HuH-7 (cell line): Measurements from ENCODE around the gene CPEB4.

ENCODE experiments used
- DNase-seq: peaks from one replicate; pipeline ENCODE4 v3.0.0; 2011; ENCODE audit warnings: low spot score

Gene CPEB4

DNA sequence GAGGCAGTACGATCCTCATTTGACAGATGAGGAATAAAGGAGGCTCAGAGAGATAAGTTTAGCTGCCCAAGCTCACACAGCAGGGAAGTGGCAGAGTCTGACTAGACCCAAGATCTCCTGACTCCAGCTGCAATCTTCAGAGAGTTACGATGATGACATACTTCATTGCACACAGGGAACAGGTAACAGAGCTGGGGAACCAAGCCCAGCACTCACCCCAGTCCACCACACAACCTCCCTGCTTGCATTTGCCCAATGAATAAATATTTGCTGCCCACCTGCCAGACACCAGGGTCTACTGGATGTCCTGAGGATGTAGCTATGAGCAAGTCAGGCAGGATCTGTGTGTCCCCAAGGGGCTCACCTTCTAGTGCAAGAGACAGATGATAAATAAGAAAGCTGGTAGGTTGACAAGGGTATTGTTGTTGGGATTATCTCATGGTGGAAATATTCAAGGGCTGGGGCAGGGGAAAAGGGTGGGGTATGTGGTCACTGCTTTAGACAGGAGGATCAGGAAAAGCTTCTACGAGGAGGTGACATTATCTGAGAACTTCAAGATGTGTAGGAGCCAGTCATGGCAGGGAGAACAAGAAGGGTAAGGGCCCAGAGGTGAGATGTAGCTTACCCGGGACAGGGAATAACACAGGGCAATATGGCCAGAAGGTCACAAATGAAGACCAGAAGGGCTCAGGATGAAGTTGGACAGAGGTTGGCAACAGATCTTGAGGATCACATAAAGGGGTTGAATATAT lies 28.6 kb upstream of the CPEB4 start:
- no peak for DNase-seq

DNA sequence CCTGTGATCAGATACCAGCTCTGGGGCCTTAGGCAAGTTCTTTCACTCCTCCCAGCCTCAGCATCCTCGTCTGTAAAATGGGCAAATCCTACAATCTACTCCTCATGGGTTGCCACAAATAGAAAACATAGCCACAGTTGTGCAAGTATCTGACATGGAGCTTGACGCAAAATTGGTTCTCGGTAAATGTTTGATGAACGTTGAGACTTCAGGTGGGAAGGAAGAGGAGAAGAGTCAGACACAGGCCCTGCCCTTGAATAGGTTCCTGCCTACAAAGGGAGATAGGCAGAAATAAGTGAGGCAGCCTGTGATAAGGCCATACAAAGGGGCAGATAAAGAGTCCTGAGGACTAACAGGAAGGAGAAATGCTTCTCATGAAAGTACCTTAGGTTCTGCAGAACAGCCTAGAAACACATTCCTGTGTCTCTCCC lies 26.1 kb upstream of the CPEB4 start:
- no peak for DNase-seq

- no peak for DNase-seq
These were observed 24.8 kb upstream of the CPEB4 start for GRCh38 chr5:173863359-173863758.

DNA sequence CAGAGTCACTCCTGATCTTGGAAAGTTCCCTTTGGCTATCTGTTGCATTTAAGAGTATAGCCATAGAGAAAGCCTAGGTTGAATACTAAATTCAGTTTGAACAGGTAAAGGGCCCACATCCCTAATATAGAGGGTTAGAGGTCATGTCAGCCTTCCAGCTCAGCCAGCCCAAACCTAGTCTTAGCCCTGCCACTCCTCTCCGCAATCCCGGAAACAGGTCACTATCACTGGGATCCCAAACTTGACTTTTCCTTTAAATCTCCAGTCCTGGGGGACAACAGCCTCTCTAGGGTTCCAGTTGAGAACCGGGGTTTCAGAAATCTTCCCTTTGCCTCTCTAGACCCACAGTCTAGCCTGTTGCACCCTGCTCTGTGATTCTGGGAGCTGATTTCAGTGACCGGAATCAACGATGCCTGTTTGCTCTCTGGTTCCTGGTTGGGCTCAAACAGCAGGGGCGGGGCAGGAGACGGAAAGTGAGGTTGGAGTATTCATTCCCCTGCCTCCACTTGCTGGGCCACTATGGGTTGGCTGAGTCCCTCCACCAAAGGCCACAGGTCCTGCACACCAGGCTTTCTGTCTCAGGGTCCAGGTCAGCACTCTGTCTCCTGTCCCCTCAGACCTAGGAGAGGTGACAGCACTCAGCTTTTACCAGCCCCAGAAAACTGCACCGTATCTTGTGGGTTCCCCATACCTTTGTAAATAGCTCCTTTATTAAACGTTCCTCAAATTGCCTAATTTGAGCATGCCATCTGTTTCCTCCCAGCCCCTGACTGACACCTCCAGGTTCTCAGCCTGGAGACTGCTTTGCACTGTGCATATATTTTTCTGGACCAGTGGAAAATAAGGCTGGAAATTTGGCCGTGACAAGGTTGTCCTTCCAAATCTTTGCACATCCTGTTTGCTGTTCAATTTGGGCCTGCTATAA lies 23.8 kb upstream of the CPEB4 start:
- no peak for DNase-seq

DNA sequence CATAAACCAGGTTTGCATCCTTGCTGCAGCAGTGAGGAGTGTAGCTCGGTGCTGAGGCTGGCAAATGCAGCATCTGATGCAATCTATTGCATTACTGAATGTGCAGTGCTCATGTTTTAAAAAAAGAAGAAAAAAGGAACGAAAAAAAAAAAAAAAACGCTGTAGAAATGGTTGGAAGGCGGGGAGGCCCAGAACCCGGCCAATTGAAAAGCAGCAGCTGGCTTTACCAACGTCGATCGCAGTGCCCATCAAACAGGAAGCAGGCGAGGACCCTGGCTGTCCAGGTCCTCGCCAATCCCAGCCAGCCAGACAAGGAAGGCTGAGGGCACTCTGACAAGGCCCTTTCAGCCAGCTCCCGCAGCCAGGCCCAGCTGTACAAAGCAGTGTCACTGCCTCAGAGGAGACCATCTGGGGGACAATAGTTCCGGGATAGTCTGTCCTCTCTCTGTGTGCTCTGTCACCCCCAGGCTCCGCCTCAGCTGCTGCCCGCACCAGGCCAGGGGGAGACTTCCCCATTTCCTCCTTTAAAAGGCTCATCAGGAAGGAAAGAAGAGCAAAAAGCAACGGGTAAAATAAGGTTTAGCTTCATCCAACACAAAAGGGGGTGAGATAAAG lies 21.8 kb upstream of the CPEB4 start:
- DNase-seq, result no peak

GRCh38 chr5:173866858-173867679 lies 21.1 kb upstream of the CPEB4 start:
- DNase-seq, result no peak

DNA sequence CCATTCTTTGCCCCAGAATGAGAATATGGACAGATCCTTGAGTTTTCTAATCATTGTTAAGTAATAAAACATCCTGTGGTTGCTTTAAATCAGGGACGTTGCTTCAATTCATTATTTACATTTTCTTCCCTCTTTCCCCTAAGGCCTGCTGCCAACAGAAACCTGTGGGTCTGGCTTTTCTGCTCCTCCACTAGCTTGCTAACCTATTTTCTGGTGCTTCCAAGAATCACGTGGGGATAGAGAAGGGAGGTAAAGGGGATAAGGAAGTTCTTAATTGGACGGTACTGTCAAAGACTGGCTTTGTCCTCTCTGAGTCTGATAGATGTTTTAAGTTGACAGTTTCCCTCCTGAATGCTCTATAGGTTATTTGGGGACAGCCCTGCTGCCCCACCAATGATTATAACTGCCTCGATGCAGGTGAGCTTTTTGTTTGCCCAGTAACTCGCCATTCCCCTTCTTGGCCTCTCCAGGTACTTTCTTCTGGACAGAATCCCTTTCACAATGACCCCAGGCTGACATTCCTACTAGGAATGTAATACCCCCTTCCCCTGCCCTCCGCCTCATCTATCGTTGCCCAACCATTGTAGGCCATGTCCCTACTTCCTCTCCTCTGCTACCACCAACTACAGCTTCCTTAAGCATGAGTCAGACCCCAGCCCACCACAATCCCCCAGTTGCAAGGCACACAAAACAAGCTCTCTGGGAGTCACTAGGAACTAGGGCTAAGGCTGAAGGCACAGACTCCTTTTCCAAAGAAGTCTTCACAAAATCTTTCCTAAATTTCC lies 19.9 kb upstream of the CPEB4 start:
- no peak for DNase-seq

- DNase-seq, result no peak
These were observed 18.8 kb upstream of the CPEB4 start for GRCh38 chr5:173869316-173869715.

- DNase-seq, result no peak
These were observed 15.2 kb upstream of the CPEB4 start for GRCh38 chr5:173872957-173873305.

GRCh38 chr5:173873306-173873922 lies 14.7 kb upstream of the CPEB4 start:
- DNase-seq, result no peak

DNA sequence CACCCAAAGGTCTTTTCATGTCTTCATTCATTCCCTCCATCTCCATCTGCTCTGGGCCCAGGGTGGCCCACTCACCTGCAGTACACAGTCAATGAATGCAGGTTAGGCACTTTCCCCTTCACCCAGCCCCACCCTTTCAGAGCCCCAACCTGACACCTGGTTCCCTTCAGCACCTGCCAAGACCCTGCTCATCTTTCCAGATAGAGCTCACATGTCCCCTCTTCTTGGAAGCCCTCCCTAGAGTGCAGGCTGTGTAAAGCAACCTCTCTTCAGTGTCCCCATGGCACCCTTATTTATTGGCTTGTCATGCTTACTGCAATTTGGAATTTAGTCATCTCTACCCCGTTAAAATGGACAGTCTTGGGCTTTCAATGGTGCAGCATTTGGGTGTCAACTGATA lies 13.0 kb upstream of the CPEB4 start:
- no peak for DNase-seq

- DNase-seq, result no peak
These were observed 9.8 kb upstream of the CPEB4 start for GRCh38 chr5:173878224-173878967.

DNA sequence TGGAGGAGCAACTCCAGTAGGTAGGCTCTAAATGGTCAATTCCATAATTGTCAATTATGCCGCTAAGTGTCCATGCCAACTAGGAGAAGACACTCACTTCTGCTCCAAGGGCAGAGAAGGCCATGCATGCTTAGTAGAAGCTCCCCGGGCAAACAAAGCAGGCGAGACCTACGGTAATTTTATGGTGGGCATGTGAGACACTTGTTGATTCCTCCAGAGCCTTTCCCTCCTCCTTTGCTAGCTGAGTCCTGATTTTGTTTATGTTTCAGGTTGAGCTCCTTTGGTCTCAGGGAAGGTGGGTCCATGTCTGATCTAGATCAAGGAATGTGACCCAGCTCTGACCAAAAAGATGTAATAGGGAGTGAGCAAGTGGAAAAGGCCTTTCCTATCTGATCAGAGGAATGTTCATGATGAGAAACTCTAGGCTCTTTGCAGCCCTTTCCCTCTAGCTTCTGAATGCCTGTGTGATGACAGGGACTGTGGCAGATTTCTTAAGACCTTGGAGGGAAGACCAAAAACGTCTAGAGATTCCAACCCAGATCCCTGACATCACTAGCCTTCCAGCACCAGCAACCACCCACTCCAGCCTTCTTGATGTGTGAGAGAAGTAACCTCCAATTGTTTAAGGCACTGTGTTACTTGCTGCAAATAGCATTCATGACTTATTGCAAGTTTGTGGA lies 7.7 kb upstream of the CPEB4 start:
- no peak for DNase-seq

DNA sequence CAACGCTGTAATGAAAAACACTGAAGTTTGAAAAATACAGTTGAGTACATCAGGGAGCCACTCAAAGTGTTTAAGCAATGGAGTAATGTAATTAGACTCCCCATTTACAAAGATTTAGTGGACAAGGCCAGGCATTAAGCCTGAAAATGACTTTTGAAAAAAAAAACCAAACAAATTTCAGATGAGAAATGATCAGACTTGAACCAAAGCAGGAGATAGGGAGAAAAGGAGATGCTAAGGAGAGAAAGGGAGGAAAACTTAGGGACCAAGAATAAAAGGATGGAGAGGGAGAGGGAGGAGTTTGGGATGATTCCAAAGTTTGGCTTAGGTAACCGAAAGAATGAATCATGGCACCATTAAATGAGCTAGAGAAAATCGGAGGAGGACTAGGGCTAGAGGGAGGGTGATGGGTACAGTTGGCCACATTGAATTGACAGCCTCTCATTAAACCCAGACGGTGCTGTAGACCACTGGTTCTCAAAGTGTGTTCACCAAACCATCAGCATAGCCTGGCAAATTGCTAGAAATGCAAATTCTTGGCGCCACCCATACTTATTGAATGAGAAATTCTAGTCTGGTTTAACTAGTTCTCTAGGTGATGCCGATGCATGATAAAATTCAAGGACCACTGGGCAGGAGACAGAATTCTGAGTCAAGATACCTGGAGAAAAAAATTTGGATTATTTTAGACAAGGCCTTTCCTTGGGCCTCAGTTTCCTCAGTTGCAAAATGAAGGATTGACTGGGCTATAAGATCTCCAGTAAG lies 6.2 kb upstream of the CPEB4 start:
- no peak for DNase-seq

DNA sequence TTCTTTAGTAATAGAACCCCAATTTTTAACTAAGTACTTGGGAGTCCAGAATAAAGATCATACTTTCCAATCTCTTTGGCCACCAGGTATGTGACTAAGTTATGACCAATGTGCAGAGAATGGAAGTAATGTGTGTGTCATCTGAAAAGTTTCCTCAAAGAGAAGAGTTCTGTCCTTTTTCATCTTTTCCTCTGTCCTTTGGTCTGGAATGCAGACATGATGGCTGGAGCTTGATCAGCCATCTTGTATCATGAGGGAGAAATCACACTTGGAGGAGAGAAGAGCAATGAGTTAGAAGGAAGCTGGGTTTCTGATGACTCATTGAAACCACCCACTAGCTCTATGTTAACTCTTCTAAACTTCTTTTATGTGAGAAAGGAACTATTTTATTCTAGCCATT lies 5.5 kb upstream of the CPEB4 start:
- DNase-seq, result no peak

GRCh38 chr5:173883347-173883924 lies 4.7 kb upstream of the CPEB4 start:
- no peak for DNase-seq

- DNase-seq, result no peak
These were observed 3.6 kb upstream of the CPEB4 start for GRCh38 chr5:173884402-173885053.

DNA sequence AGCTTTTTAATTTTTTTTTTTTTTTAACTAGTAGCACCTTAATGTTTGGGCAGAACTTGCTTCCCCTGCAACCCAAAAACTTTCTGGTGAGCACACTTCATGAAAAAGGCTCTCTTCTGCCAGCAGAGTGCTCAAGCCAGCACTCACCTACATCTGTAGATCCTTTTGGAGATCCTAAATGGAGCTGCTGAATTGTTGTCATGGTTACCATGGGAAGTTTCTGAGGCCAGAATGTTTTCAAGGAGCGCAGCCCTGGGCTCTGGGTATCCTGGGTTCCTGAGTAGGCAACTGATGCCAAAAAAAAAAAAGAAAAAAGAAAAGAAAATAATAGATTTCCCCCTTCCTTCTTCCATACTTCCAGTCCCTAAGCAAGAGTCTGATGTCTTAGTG lies 3.1 kb upstream of the CPEB4 start:
- DNase-seq, result no peak
